IMR-90 (cell line): Measurements from ENCODE around the gene MYOZ3. TPM values are rescaled to one million over a fixed set of nuclear protein-coding genes. Genes with fewer than 3 reads are reported as not detected.

Source experiments
- ATAC-seq: fragments of 200-7000 bp; cut with Tn5 transposase; 2 replicates; pipeline ENCODE4 v1.9.1; 2020; ENCODE audit warnings: low read depth, mild to moderate bottlenecking, moderate library complexity
- BruUV-seq: library from RNA; stranded (reverse); fragments of 400-500 nt; replicated peaks from 2 replicates; lab custom pipeline; 2021; lab: Mats Ljungman, UMichigan
- CTCF ChIA-PET: fragments of 300-600 bp; formaldehyde crosslinking; extraction: SDS; loops from one replicate; lab custom pipeline; 2021; ENCODE audit warnings: antibody characterized with exemption; lab: Yijun Ruan, JAX
- POLR2A ChIA-PET: fragments of 300-600 bp; sonication (Branson Sonifier 250); formaldehyde crosslinking; loops from one replicate; lab custom pipeline; 2022; ENCODE audit warnings: antibody characterized with exemption; ENCODE audit not compliant: unreplicated experiment; lab: Charles Lee
- DNase-seq: peaks from one replicate; pipeline ENCODE4 v3.0.0; 2013
- H2AFZ ChIP-seq: replicated peaks from 2 replicates; pipeline ENCODE3; 2013; ENCODE audit warnings: low read length, mild to moderate bottlenecking; ENCODE audit not compliant: poor library complexity
- H2AK5ac ChIP-seq: 2 replicates; pipeline ENCODE4 v1.6.1; 2013; ENCODE audit warnings: low read depth, low read length, inconsistent platforms
- H2AK9ac ChIP-seq: replicated peaks from 2 replicates; pipeline ENCODE3; 2013; ENCODE audit warnings: mild to moderate bottlenecking, low read depth, low read length, moderate library complexity; ENCODE audit not compliant: poor library complexity
- H2BK120ac ChIP-seq: 2 replicates; pipeline ENCODE4 v1.6.1; 2013; ENCODE audit warnings: low read depth, low read length, inconsistent platforms
- H2BK15ac ChIP-seq: 3 replicates; pipeline ENCODE4 v1.6.1; 2013; ENCODE audit warnings: low read depth, low read length, inconsistent platforms
- H2BK20ac ChIP-seq: 2 replicates; pipeline ENCODE4 v1.6.1; 2013; ENCODE audit warnings: low read depth, mild to moderate bottlenecking, inconsistent platforms, low read length, moderate library complexity
- H2BK5ac ChIP-seq: 2 replicates; pipeline ENCODE4 v1.6.1; 2013; ENCODE audit warnings: mild to moderate bottlenecking, low read depth, low read length, inconsistent platforms; ENCODE audit not compliant: poor library complexity, severe bottlenecking
- H3K14ac ChIP-seq: replicated peaks from 2 replicates; pipeline ENCODE4 v1.6.1; 2013; ENCODE audit warnings: low read depth, low read length, inconsistent platforms
- H3K18ac ChIP-seq: 2 replicates; pipeline ENCODE4 v1.6.1; 2013; ENCODE audit warnings: low read depth, low read length, control low read depth
- H3K23ac ChIP-seq: 2 replicates; pipeline ENCODE4 v1.6.1; 2013; ENCODE audit warnings: low read depth, low read length, inconsistent platforms
- H3K27ac ChIP-seq: 2 replicates; pipeline ENCODE4 v1.5.1; 2013; ENCODE audit warnings: mild to moderate bottlenecking, control low read depth, low read length; ENCODE audit not compliant: insufficient read depth
- H3K27me3 ChIP-seq: 2 replicates; pipeline ENCODE4 v1.6.1; 2013; ENCODE audit warnings: low read length; ENCODE audit not compliant: control insufficient read depth, insufficient read depth
- H3K36me3 ChIP-seq: 2 replicates; pipeline ENCODE4 v1.6.1; 2013; ENCODE audit warnings: low read length, mixed read lengths; ENCODE audit not compliant: control insufficient read depth, insufficient read depth
- H3K4ac ChIP-seq: 2 replicates; pipeline ENCODE4 v1.6.1; 2013; ENCODE audit warnings: low read depth, low read length, inconsistent platforms
- H3K4me1 ChIP-seq: 2 replicates; pipeline ENCODE4 v1.6.1; 2013; ENCODE audit warnings: low read length, mixed read lengths; ENCODE audit not compliant: control insufficient read depth, insufficient read depth
- H3K4me2 ChIP-seq: 2 replicates; pipeline ENCODE4 v1.6.1; 2013; ENCODE audit warnings: low read depth, mild to moderate bottlenecking, control low read depth, low read length, moderate library complexity
- H3K4me3 ChIP-seq: 2 replicates; pipeline ENCODE4 v1.5.1; 2013; ENCODE audit warnings: low read depth, mild to moderate bottlenecking, control low read depth, low read length, moderate library complexity; ENCODE audit not compliant: insufficient read depth
- H3K56ac ChIP-seq: 2 replicates; pipeline ENCODE4 v1.6.1; 2013; ENCODE audit warnings: low read length, inconsistent platforms; ENCODE audit not compliant: insufficient read depth; ENCODE audit errors: extremely low read depth
- H3K79me1 ChIP-seq, 2 experiments: 2 replicates each; pipeline ENCODE4 v1.6.1; 2013; ENCODE audit warnings: low read length in 2 of 2, inconsistent platforms in 1 of 2, low read depth in 1 of 2
- H3K9ac ChIP-seq: 2 replicates; pipeline ENCODE4 v1.6.1; 2013; ENCODE audit warnings: low read depth, low read length, control low read depth
- H3K9me1 ChIP-seq: 2 replicates; pipeline ENCODE4 v1.6.1; 2013; ENCODE audit warnings: low read length, inconsistent platforms; ENCODE audit not compliant: insufficient read depth
- H3K9me3 ChIP-seq: 2 replicates; pipeline ENCODE4 v1.6.1; 2013; ENCODE audit warnings: low read length; ENCODE audit not compliant: control insufficient read depth, insufficient read depth
- H4K20me1 ChIP-seq: 2 replicates; pipeline ENCODE4 v1.6.1; 2013; ENCODE audit warnings: low read length, inconsistent platforms; ENCODE audit not compliant: insufficient read depth
- H4K5ac ChIP-seq: 2 replicates; pipeline ENCODE4 v1.6.1; 2013; ENCODE audit warnings: mild to moderate bottlenecking, low read depth, low read length, control low read depth
- H4K8ac ChIP-seq, 2 experiments: 2 replicates each; pipeline ENCODE4 v1.6.1; 2013; ENCODE audit warnings: low read depth in 2 of 2, low read length in 2 of 2, control low read depth in 1 of 2, inconsistent platforms in 1 of 2
- H4K91ac ChIP-seq: 2 replicates; pipeline ENCODE4 v1.6.1; 2013; ENCODE audit warnings: low read depth, low read length, inconsistent platforms; ENCODE audit not compliant: insufficient read depth
- BHLHE40 ChIP-seq: fragments of 150-350 bp; IDR thresholded peaks from 2 replicates; pipeline ENCODE4 v1.6.1; 2016; ENCODE audit warnings: mild to moderate bottlenecking, low read depth, low read length
- CHD1 ChIP-seq: IDR thresholded peaks from 2 replicates; pipeline ENCODE4 v1.6.1; 2012; ENCODE audit warnings: low read depth, low read length, improper control_type of control experiment
- MXI1 ChIP-seq: IDR thresholded peaks from 2 replicates; pipeline ENCODE4 v1.6.1; 2012; ENCODE audit warnings: low read depth, mild to moderate bottlenecking, low read length, moderate library complexity, borderline replicate concordance
- NFE2L2 ChIP-seq: fragments of 150-350 bp; IDR thresholded peaks from 2 replicates; pipeline ENCODE4 v1.6.1; 2016; ENCODE audit warnings: low read depth, mild to moderate bottlenecking, low read length
- POLR2A ChIP-seq: IDR thresholded peaks from 2 replicates; pipeline ENCODE4 v1.6.1; 2012; ENCODE audit warnings: mild to moderate bottlenecking, low read depth, low read length
- RCOR1 ChIP-seq: IDR thresholded peaks from 2 replicates; pipeline ENCODE4 v1.6.1; 2012; ENCODE audit warnings: mild to moderate bottlenecking, low read length, improper control_type of control experiment; ENCODE audit not compliant: insufficient replicate concordance
- SMC3 ChIP-seq: fragments of 150-350 bp; IDR thresholded peaks from 2 replicates; pipeline ENCODE4 v1.6.1; 2016; ENCODE audit warnings: low read depth, mild to moderate bottlenecking, antibody characterized with exemption, low read length, moderate library complexity
- WGBS, 2 experiments: methylation state at CpG; one replicate each; pipeline versions ENCODE4 v1.1.5 to v1.1.7; 2013; ENCODE audit warnings: missing lambda C conversion rate in 2 of 2; ENCODE audit not compliant: insufficient read length in 1 of 2; ENCODE audit errors: extremely low coverage in 2 of 2; 5-methylcytosine and 5-hydroxymethylcytosine counted together
- dilution Hi-C: fragments of 300-500 bp; cut with HindIII; formaldehyde crosslinking; loops from one replicate; pipeline ENCODE4 v1.14.3; 2018; ENCODE audit warnings: low sequenced_read_pairs; ENCODE audit not compliant: unreplicated experiment
- in situ Hi-C: fragments of 300-500 bp; cut with MboI; formaldehyde crosslinking; loops from 3 replicates; pipeline ENCODE4 v1.14.3; 2019; ENCODE audit warnings: low sequenced_read_pairs, inconsistent platforms, mixed read lengths
- intact Hi-C: fragments of 100-400 bp; cut with micrococcal nuclease; formaldehyde crosslinking; loops from 2 replicates; pipeline ENCODE4 v1.10.0; 2022
- polyA plus RNA-seq, 3 experiments: library from polyadenylated mRNA; depleted of rRNA; stranded (reverse); fragments of >200 nt; gene quantifications; 2 replicates each; pipeline ENCODE4 v1.2.3, GENCODE V29; 2012; ENCODE audit warnings: low replicate concordance in 1 of 3
- total RNA-seq: library from RNA; depleted of rRNA; stranded (reverse); fragments of >200 nt; gene quantifications from 2 replicates; pipeline ENCODE4 v1.2.3, GENCODE V29; 2012

The MYOZ3 gene
- total and polyA plus RNA-seq, 2 of the 4 experiments (the other 2 are of a cell fraction), result under 0.01 to 0.24 TPM

GRCh38 chr5:150655221-150655620 lies 5.8 kb upstream of the MYOZ3 start:
- Histone ChIP-seq H3K56ac (no peak overlapping the region), H2AK5ac (no peak overlapping the region; the same call in 1 of the 2 replicates), H3K9me3 (no peaks in the 10 kb centered on the region), H3K9ac (no peak overlapping the region), H3K9me1 (peaks cover 2% of the 10 kb centered on the region; the same call in 1 of the 2 replicates), H4K5ac (no peak overlapping the region), H3K18ac (no peak overlapping the region), H3K4me2 (no peak overlapping the region), H3K4me3 (no peak overlapping the region), H4K8ac (no peak overlapping the region), H3K23ac (no peak overlapping the region; the same call in 1 of the 2 replicates), H3K14ac (no peak overlapping the region), H3K27me3 (no peaks in the 10 kb centered on the region), H3K4ac (no peak overlapping the region), H2BK20ac (no peak overlapping the region), H2BK120ac (no peak overlapping the region), H4K91ac (peak overlapping the region; percentile 41; the same call in 1 of the 2 replicates), H2AK9ac (no peak overlapping the region), H3K79me1 (peaks cover 26 to 33% of the 10 kb centered on the region in 2 experiments), H2BK15ac (no peak overlapping the region), H3K27ac (no peak overlapping the region), H3K36me3 (peaks cover 40% of the 10 kb centered on the region), H4K20me1 (peaks cover 40% of the 10 kb centered on the region), H3K4me1 (peaks cover 35% of the 10 kb centered on the region), H2AFZ (peak overlapping the region; percentile 33), H2BK5ac (no peak overlapping the region)
- BruUV-seq, result no TSS peak
- POLR2A ChIA-PET, result no interaction called here
- CTCF ChIA-PET, result interaction anchor here (1.4 kb wide), 1 partner anchor 95 kb away, joined by 5 read pairs; no protein-coding TSS in a partner anchor
- in situ Hi-C loops, result no loop called here
- DNase-seq, result no peak
- intact Hi-C loops, result loop anchor here (5.0 kb wide), 1 partner anchor 192 kb away; the partner anchor contains the start of gene IRGM
- dilution Hi-C loops, result no loop called here
- TF ChIP-seq BHLHE40 (no peak), RCOR1 (no peak), SMC3 (no peak), NFE2L2 (no peak), CHD1 (no peak), MXI1 (no peak), POLR2A (no peak)
- no CpG with 5 or more reads among the region's 3 CpGs for WGBS, 2 experiments
- no peak for ATAC-seq
